CD4-positive, alpha-beta T cell treated with Interleukin-4 for 4 hours (primary cell): ENCODE data around the gene SRGAP3.

Experiments used
- DNase-seq: peaks from one replicate; pipeline ENCODE4 v3.0.0-alpha.2; 2020

The SRGAP3 gene

DNA sequence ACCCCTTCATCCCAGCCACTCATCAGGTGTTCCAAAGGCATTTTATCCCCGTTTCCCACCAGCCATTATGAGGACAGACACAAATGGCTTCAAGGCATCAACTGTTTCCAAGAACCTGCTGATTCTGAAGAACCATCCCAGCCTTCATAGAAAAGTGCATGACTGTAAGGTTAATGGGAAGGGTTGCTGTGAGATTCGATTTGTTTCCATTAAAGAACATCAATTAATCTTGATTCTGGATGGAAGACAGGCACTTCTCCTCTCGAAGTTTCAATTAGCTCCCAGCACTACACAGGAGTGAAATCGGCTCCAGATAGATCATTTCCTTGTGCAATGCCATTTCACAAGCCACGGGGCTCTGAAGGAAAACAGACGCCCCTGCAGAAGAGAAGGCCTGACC, 25.8 kb downstream of the SRGAP3 start:
- DNase-seq: no peak

DNA sequence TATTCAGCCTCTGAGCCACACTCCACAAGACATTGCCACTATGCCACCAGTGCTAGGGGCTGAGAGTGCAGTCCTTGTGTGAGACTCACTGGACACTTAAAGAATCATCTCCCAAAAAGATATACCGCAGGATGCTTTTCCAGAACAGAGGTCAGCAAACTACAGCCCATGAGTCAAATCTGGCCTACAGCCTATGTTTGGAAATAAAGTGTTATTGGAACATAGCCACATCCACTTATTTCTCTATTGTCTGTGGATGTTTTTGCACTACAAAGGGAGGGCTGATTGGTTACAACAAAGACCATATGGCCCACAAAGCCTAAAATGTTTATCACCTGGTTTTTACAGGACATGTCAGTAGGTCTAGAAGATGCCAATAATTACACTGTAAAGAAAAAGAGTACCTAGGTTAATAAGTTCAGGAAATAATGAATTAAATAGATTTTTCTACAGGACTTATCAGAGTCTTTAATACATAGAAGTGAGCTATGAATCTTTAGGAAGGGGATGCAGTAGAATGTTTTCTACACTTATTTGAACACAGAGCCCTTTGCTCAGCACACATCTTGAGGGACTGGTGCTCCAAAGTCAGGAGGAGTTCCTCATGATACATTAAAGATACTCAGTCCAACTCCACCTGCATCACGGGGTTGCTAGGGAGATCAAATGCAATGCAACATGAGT, 26.3 kb downstream of the SRGAP3 start:
- DNase-seq: no peak

DNA sequence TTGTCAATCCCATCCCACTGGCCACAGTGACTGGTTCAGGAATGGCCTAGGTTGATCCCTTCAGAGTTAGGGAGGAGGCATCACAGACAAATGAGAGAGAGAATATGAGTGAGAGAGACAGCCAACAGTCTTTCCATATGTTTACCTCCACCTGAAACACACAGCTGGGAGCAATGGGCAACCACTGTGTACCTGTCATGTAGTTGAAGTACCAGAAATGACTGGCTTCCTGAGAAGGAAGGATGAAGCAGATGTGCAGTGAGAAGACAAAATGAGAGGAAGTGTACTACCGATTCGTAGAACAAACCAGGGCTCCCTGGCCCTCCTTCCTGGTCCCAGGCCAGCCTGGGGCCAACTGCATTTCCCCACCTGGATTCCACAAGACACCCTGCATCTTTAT, 27.4 kb downstream of the SRGAP3 start:
- no peak for DNase-seq

DNA sequence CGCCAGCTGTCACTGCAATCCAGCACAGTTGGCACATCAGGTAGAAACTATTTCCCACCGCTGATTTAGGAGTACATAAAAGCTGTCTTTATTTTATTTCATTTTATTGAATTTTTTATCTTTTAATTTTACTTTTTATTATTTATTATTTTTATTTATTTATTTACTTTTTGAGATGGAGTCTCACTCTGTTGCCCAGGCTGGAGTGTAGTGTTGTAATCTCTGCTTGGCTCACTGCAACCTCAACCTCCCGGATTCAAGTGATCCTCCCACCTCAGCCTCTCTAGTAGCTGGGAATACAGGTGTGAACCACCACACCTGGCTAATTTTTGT, 31.0 kb downstream of the SRGAP3 start:
- DNase-seq: no peak

DNA sequence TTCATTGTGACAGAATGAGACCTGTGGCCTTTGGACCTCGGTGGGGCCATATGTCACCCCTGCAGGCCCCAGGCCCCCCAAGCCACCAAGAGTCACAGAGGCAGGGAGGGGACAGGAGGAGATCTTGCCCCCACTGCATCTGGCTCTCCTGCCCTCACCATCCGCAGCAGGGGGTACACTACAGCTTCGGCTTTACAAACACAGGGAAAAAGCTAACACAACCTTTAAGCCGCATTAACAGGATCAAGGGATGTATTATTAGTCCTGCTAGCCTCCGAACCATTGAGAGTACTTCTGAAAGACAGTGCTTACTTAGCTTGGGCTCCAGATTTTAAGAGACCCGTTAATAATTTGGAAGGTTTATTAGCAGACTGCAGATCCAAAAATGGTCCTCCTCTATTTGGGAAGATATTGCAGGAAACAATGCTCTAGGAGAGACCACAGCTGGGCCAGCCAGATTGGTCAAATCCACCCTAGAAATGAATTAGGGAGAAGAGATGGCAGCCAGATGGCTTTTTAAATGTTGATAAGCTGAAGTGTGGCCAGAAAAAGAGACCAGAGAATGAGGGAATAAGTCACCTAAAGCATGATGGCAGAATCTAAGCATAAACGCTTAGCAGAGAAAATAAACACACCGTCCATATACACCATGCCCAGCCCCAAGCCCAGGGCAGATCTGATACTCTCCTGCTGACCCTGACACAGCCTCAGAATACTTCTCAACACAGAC, 31.5 kb downstream of the SRGAP3 start:
- DNase-seq: no peak

DNA sequence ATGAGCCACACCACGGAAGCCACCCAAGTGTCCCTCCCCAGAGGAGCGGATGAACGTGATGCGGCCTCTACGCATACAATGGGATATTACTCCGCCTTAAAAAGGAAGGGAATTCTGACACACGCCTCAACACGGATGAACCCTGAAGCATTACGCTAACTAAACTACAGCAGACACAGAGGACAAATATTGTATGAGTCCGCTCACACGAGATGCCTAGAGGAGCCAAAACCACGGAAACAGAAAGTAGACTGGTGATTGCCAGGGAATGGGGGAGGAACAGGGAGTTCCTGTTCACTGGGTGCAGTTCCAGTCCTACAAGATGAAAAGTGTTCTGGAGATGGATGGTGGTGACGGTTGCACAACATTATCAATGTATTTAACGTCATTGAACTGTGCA, 32.7 kb downstream of the SRGAP3 start:
- no peak for DNase-seq

DNA sequence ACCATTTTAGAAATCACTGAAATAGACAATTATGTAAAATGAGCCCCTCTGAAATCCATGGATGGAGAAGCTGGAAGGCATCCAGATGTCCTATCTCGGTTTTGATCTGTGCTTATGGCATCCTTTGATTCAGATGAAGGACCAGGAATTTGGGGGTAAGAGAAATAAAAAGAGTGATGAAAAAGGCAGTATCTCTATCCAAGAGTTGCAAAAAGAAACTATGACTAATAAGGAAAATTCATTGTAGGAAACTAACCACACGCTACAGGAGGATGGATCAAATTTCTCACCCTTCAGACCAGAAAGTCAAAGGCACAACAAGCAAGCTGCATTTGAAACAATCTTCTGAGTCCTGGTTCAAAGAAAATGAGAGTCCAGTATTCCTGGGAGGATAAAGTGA, 34.8 kb downstream of the SRGAP3 start:
- DNase-seq: no peak

DNA sequence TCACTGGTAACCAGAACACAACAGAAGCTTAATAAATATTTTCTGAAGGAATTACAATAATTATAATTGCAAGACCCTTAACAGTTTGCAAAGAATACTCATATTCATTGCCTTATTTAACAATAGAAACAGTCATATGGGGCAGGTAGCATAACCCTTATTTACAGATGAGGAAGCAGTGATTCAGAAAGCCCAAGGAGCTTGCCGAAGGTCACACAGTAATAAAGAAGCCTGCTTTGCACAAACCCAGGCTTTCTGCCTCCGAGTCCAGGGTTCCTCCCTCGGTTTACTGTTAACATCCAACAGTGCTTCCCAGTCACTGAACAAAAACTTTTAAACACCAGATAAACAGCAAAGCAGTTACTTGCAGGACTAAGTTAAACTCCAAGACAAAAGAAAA, 35.3 kb downstream of the SRGAP3 start:
- DNase-seq: no peak

DNA sequence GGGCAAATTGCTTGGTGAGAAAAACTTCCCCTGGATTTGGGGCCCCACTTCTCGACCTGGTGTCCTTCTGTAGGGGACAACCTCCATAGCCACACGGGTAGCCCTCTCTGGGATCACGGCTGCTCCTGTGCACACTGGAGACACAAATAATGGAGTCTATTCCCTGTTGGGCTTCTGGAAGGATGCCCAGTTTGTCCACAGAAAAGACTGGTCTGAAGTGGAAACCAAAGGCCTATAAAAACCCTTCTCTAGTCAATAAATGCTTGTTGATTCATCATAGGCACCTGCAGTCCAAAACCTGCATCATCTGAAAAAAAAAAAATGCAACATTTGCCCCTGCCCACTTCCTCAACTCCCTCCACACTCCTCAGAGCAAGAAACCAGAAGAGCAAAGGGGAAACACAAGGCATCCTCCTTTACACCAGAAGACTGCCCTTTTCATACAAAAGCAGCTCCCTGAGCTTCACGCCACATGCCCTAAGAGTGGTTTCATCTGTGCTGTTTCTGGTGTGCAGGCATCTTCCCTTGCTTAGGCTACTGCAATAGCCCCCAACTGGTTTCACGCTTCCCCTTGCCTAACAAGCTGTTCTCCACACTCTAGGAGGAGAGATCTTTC, 36.3 kb downstream of the SRGAP3 start:
- no peak for DNase-seq

DNA sequence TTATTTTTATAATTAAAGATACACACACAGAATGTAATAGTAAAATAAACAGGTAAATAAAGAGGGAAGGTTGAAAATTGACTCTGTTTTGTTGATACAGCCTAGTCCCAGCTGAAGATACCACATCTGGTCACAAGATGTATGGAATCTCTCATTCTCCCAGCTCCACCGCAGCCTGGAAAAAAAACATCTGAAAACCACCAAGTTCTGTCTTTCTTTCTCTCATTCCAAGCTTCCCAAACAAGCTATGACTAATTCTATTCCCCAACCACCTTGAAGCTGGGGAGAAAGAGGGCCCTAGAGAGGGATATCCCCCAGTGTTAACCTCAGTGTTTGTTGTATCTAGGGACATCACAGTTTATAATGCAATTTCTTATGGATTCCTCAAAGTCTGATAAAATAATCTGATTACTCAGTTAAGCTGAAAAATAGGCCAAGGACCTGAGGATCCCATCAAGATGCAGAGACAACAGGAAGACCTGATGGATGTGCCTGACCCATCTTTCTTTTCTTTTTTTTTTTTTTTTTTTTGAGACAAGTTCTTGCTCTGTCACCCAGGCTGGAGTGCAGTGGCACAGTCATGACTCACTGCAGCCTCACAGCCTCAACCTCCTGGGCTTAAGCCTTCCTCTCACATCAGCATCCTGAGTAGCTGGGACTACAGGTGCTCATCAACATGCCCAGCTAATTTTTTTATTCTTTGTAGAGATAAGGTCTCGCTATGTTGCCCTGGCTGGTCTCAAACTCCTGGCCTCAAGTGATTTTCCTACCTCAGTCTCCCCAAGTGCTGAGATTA, 38.1 kb downstream of the SRGAP3 start:
- no peak for DNase-seq

DNA sequence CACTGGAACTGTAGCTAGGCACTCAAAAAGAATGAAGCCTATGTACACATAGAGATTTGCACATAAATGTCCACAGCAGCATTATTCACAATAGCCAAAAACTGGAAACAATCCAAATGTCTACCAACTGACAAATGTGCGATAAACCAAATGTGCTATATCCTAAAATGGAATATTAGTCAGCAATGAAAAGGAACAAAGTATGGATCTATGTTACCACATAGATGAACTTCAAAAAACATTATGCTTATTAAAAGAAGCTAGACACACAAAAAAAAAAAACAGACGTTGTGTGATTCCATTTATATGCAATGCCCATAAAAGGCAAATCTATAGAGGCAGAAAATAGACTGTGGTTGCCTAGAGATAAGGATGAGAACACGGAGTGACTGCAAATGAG, 39.7 kb downstream of the SRGAP3 start:
- no peak for DNase-seq

DNA sequence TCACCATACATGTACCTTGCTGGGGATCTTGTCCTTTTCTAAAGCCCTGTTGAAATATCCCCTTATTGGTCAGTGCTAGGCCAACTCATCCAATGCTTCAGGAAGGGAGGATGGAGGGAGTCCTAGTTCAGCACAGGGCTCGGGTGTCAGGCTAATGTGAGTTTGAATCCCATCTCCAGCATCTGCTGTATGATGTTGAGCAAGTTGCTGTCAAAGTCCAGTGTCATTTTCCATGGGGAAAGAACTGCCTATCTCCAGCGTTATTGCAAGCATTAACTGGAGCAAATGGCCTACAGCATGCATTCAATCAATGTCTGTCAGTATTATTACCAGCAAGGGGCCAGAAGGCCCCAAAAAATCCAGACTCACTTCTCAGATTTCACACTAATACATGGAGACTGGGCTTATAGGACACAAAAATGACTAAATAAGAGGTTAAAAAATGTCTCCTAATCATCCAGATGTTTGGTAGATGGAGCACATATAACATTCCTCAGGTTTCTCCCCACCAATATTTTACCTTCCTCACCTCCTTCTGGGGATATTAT, 40.8 kb downstream of the SRGAP3 start:
- DNase-seq: no peak

DNA sequence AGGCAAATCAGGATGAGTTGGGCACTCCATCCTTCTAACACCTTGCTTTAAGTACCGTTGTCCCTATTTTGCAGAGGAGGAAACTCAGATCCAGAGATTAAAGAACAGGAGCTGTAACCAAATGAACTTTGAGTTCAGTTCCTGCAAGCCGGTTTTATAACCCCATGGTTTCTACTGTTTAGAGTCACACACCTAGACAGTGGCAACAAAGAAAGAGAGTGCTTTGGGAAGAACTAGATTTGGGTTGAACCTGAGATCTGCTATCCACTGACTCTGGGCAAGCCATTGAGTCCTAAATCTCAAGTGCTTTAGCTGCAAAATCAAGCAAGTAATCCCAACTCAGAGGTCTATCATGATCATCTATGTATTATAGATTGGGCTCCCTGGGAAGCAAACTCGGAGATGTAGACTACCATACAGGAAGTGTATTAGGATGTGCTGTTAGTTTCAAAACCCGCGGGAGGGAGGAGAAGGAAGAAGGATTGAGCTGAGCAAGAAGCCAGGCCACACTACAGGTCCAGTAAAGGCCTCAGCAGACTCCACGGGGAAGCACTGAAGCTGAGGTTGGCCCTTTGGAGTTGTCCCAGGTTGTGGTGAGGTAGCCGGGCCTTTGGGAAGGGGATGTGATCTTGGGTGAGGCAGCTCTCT, 42.2 kb downstream of the SRGAP3 start:
- no peak for DNase-seq

DNA sequence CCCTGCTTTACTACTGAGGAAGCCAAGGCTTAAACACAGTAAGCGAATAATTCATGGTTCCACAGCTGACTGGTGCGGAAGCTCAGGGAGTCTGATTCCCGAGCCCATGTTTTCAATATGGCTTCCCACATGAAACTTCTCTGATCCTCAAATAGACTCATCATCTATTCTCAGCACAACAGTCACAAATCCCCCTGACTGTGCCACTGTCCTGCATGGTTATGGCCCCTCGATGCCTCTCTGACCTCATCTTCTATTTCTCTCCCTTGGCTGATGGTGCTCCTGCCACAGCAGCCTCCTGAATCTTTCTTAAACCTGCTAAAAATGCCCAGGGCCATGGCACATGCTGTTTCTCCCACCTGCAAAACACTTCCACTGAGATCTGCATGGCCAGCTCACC, 43.2 kb downstream of the SRGAP3 start:
- no peak for DNase-seq

DNA sequence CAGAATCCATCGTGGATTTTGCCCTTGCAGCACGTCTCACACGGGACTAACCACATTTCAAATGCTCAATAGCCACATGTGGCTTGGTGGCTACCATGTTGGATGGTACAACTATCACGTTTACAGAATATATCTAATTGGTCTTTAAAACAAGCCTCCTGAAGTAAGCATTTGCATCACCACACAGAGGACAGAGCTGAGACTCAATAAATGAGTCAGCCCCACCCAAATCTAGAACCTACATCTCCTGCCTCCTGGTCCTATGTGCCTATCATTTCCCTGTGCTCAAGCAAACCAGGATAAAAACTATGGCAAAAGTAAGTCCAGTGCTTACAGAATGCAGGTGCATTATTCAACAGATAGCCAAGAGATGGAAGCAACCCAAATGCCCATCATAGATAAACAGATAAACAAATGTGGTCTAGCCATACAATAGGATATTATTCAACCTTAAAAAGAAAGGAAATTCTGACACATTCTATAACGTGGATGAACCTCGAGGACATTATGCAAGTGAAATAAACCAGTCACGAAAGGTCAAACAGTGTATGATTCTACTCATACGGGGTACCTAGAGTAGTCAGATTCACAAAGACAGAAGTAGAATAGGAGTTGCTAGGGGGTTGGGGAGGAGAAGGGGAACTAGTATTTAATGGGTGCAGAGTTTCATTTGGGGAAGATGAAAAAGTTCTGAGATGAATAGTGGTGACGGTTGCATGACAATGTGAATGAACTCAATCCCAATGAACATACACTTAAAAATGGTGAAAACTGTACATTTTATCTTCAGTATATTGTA, 43.9 kb downstream of the SRGAP3 start:
- no peak for DNase-seq

DNA sequence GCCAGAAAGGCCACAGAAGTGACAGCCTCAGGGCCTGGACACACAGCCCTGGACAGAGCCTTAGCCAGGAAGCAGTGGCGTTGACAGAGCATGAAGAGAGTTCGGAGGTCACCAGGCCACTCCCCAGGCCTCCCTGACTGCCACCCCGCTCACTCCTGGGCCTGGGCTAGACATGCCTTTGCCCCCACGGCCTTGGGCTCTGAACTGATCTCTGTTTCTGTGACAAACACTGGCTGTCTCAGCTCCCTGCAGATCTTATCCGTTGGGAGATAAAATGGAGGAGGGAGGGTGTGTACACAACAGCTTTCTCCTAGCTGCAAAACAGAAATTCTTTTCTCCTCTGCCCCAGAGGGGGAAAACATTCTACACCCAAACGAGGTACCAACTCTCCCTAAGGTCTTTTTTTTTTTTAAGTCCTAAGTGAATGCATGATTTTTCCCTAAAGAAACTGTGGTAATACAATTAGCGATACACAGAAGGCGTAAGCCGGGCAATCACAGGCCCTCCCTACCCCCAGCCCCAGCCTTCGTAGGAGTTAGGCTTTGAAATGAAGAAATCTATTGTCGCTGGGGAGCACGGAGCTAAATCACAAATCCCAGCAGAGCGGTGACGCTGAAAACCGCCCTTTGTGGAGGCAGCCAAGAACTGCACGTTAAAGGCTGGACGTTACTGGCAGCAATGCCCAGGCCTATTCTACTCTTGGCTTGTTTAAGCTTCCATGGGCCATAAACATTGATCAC, 45.0 kb downstream of the SRGAP3 start:
- DNase-seq: no peak

DNA sequence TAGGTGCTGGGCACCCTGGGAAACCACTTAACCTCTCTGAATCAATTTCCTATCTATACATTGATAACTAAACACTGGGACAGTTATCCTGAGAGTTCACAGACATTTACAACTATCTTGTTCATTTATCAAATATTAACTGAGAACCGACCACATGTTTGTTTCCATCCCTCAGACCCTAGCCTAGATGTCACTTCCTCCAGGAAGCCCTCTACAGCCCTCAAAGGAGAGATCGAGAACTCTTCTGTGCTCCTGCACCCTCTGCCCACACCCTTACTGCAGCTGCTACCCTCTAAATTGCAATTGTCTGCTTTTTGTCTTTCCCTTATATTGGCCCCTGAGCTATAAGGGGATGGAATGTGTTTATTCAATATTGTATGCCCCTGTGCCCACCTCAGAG, 46.1 kb downstream of the SRGAP3 start:
- no peak for DNase-seq

DNA sequence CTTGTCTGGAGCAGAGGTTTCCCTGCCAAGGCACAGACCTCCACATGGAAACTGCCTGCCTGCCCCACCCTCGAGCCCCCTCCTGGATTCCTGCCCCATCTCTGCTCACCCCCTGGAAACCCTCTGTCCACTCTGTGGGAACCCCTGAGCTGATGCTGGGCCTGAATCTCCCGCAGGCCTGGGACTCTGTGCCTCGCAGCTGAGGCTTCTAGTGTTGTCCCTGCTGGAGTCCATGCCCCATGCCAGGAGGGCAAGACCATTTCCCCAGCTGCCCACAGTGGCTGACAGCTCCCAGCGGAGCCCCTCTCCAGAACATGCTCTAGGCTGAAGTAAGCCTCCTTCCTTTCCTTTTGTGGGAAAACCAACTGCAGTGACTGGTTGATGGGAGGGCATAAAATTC, 46.9 kb downstream of the SRGAP3 start:
- DNase-seq: no peak

DNA sequence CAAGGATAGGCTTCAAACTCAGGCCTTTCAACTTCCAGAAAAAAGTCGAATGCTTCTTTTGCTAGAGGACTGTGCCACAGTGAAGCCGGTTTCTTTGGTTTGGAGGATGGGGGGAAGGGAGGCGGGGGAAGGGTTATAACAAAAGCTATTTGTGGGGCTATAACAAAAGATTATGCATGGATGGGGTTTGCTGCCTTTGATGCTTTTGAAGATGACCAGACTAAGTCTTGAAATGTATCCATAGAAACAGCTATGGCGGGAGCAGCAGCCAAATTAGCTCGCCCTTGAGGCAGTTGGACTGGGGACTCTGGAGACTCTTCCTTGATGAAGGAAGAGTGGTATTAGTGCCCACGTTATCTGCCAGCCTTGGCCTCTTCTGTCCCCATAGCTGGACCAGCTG, 47.5 kb downstream of the SRGAP3 start:
- no peak for DNase-seq

DNA sequence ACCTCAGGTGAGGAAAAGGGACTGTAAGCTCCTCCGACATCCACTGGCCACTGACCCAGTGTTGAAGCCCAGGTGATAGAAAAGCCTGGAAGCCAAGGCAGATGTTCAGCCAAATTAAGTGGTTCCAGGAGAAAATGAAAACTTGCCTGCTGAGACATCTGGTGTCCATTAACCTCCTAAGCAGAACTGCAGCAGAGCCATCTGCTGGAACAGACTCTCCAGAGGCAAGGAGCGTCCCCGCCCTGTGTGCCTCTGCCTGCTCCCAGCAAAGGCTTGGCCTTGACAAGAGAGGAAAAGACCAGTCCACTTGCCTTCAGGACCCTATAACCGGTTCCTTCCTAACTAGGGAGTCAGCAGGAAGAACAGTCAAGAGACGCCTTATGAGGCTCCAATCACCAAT, 48.2 kb downstream of the SRGAP3 start:
- no peak for DNase-seq

DNA sequence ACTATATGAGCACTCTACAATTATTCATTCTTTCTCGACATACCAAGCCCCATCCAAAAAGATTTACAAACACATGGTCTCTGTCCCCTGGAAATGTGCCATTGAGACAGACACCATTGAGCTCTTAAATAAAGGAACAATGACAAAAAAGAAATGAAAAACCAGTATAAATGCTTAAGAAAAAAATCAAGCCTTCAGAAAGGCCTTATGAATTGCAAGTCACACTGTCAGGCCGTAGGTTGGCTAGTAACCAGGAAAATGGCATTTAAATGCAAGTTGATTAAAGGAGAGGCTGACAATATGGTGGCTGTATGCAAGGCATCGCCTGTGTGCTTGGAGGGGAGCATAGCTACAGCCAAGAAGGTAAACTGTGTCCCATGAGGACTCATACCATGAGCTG, 49.7 kb downstream of the SRGAP3 start:
- no peak for DNase-seq
